Peyer's patch (tissue), 4 donors: ENCODE results near the gene FRMD8.

ENCODE experiments used
- CTCF ChIP-seq, 6 experiments: fragments of 450-650 bp in 4 of 6; fragments of 200-600 bp in 2 of 6; sonication (generic) in 1 of 6; IDR thresholded peaks; one replicate each; pipeline ENCODE4 v1.5.1; 2017 to 2019; ENCODE audit warnings: antibody characterized with exemption in 6 of 6, mild to moderate bottlenecking in 3 of 6, moderate library complexity in 1 of 6
- POLR2A ChIP-seq, 2 donors: fragments of 450-650 bp; IDR thresholded peaks; one replicate each; pipeline ENCODE4 v1.5.1; 2017; ENCODE audit warnings: antibody characterized with exemption in 2 of 2, mild to moderate bottlenecking in 2 of 2, moderate library complexity in 2 of 2

- TF ChIP-seq CTCF (IDR thresholded peaks at IDR 0.05), result no peak
- no peak for TF ChIP-seq POLR2A (IDR thresholded peaks at IDR 0.05)
Observed at GRCh38 chr11:65435411-65435931, 49.0 kb downstream of the FRMD8 start.
